Measurements from ENCODE around the gene RNU5D-1. TPM values are rescaled to one million over a fixed set of nuclear protein-coding genes. Genes with fewer than 3 reads are reported as not detected.

RNU5D-1 gene
- total and polyA plus RNA-seq, 8 donors: 3.4 to 4.7 TPM; not detected in 6

GRCh38 chr1:44760876-44761275 is 29.9 kb upstream of the RNU5D-1 start:
- H3K27ac ChIP-seq: no peak overlapping the region
- DNase-seq: no peak
- intact Hi-C loops (cut with DNase I): no loop called here
- TF ChIP-seq CTCF (IDR thresholded peaks at IDR 0.05): no peak
- H3K4me3 ChIP-seq: no peak overlapping the region
- H3K36me3 ChIP-seq: peaks cover 0 to 49% of the 10 kb centered on the region in 2 donors
- H3K9me3 ChIP-seq: no peaks in the 10 kb centered on the region
- no peak for ATAC-seq
- H3K27me3 ChIP-seq: no peaks in the 10 kb centered on the region
- no peaks in the 10 kb centered on the region for H3K4me1 ChIP-seq

DNA sequence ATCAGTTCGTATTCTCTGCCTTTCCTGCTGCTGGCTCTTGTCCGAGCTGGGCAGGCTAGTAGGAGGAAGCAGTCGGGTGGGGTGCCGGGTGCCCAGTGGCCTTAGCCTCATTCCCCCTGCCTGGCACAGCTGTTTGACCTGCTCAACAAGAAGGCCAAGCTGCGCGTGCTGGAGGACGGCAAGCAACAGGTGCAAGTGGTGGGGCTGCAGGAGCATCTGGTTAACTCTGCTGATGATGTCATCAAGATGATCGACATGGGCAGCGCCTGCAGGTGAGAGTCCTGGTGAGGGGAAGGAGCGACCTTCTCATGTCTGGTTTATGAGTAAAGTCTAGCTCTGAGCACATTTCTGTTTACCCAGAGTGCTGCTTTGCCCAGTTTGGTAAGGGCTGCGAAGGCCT is 28.1 kb upstream of the RNU5D-1 start:
- H3K36me3 ChIP-seq: peaks cover 0 to 62% of the 10 kb centered on the region in 2 donors

DNA sequence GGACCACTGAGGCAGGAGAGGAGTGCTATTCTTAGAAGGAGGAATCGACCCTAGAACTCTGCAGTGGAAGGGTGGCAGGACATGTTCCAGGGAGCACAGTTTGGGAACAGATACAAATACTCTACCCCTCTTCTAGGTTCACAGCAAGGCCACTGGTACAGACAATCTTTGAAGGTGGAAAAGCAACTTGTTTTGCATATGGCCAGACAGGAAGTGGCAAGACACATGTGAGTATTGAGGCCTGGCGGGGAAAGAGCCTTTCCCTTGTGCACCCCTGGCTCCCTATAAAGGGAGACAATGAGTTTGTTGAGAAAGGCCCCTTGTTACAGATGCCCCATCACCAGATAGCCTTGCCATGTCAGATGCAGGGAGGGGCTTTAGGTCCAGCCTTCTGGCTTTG is 26.4 kb upstream of the RNU5D-1 start:
- H3K36me3 ChIP-seq: peaks cover 0 to 67% of the 10 kb centered on the region in 2 donors
- no peak for ATAC-seq
- TF ChIP-seq CTCF (IDR thresholded peaks at IDR 0.05): no peak
- H3K27me3 ChIP-seq: no peaks in the 10 kb centered on the region
- no peak overlapping the region for H3K4me3 ChIP-seq
- H3K9me3 ChIP-seq: no peaks in the 10 kb centered on the region
- no peaks in the 10 kb centered on the region for H3K4me1 ChIP-seq
- no peak overlapping the region for H3K27ac ChIP-seq
- no peak for DNase-seq
- intact Hi-C loops (cut with DNase I): no loop called here

More for the DNA sequence above, 28.1 kb upstream of the RNU5D-1 start:
- H3K27me3 ChIP-seq: no peaks in the 10 kb centered on the region
- intact Hi-C loops (cut with DNase I): no loop called here
- H3K9me3 ChIP-seq: no peaks in the 10 kb centered on the region
- H3K27ac ChIP-seq: no peak overlapping the region
- DNase-seq: no peak
- no peak for ATAC-seq
- no peak for TF ChIP-seq CTCF (IDR thresholded peaks at IDR 0.05)
- no peaks in the 10 kb centered on the region for H3K4me1 ChIP-seq
- H3K4me3 ChIP-seq: no peak overlapping the region

GRCh38 chr1:44747878-44748277 is 16.9 kb upstream of the RNU5D-1 start:
- DNase-seq (no peak), ATAC-seq (no peak)
- Histone ChIP-seq H3K27ac (no peak overlapping the region), H3K4me3 (no peak overlapping the region), H3K4me1 (no peaks in the 10 kb centered on the region), H3K27me3 (no peaks in the 10 kb centered on the region), H3K9me3 (no peaks in the 10 kb centered on the region), H3K36me3 (peaks cover 0 to 6% of the 10 kb centered on the region in 2 donors)
- intact Hi-C loops (cut with DNase I): no loop called here
- no peak for TF ChIP-seq CTCF (IDR thresholded peaks at IDR 0.05)

- intact Hi-C loops (cut with DNase I): no loop called here
- TF ChIP-seq CTCF (IDR thresholded peaks at IDR 0.05): no peak
- H3K27ac ChIP-seq: no peak overlapping the region
- no peak overlapping the region for H3K4me3 ChIP-seq
- no peaks in the 10 kb centered on the region for H3K36me3 ChIP-seq
- no peaks in the 10 kb centered on the region for H3K27me3 ChIP-seq
- H3K4me1 ChIP-seq: peaks cover 6 to 8% of the 10 kb centered on the region in 2 donors
- no peak for ATAC-seq
- no peak for DNase-seq
- no peaks in the 10 kb centered on the region for H3K9me3 ChIP-seq
Measured at GRCh38 chr1:44743211-44743610, 12.2 kb upstream of the RNU5D-1 start.
